Measurements from ENCODE around the gene CORT. TPM values are rescaled to one million over a fixed set of nuclear protein-coding genes. Genes with fewer than 3 reads are reported as not detected.

Gene CORT
- total and polyA plus RNA-seq, 10 of the 15 experiments (the other 5 are each of a cell fraction or from before 2014, with no cell fraction given): 0.09 to 0.49 (median 0.23) TPM; not detected in 1

GRCh38 chr1:10401281-10401680 lies 48.5 kb upstream of the CORT start:
- WGBS (ENCODE audit: insufficient coverage, insufficient replicate concordance, low lambda C conversion rate, missing lambda C conversion rate): 100% methylated on average over 1 of the region's 1 CpG
- FAIRE-seq: no peak
- Histone ChIP-seq H4K20me1 (ENCODE audit: control insufficient read depth, insufficient read depth) (no peaks in the 10 kb centered on the region), H3K9me3 (replicated peaks; ENCODE audit: control insufficient read depth, insufficient read depth, low read length) (no peaks in the 10 kb centered on the region), H3K4me3 (no peak overlapping the region), H3K27me3 (replicated peaks in 1 of 2; ENCODE audit: control insufficient read depth in 2 of 2, insufficient read depth in 2 of 2, low read length in 1 of 2) (no peaks in the 10 kb centered on the region), H3K27ac (ENCODE audit: control insufficient read depth, insufficient read depth) (no peak overlapping the region), H3K9ac (ENCODE audit: control insufficient read depth, insufficient read depth, low read length) (no peak overlapping the region), H3K4me2 (ENCODE audit: control insufficient read depth, insufficient read depth) (no peak overlapping the region), H3K79me2 (ENCODE audit: control insufficient read depth, insufficient read depth, low read length) (peaks cover 19% of the 10 kb centered on the region), H2AFZ (ENCODE audit: control insufficient read depth, low read depth, low read length) (no peak overlapping the region), H3K4me1 (ENCODE audit: control insufficient read depth, insufficient read depth, low read length) (peaks cover 6% of the 10 kb centered on the region), H3K36me3 (ENCODE audit: control insufficient read depth in 2 of 2, insufficient read depth in 2 of 2, low read length in 1 of 2) (peaks cover 2 to 20% of the 10 kb centered on the region in 2 experiments; a peak in 2 of 4 replicates)
- TF ChIP-seq IRF5 (IDR thresholded peaks at IDR 0.05; ENCODE audit: borderline replicate concordance): no peak
- TF ChIP-seq WRNIP1 (IDR thresholded peaks at IDR 0.05; ENCODE audit: borderline replicate concordance, low read depth, low read length): no peak
- no peak for TF ChIP-seq KDM1A (IDR thresholded peaks at IDR 0.05; ENCODE audit: borderline replicate concordance)
- TF ChIP-seq ATF7 (IDR thresholded peaks at IDR 0.05; ENCODE audit: low read depth): no peak
- no peak for TF ChIP-seq ZNF207 (IDR thresholded peaks at IDR 0.05; ENCODE audit: borderline replicate concordance)
- no peak for TF ChIP-seq RCOR1 (conservative IDR thresholded peaks at IDR 0.05; ENCODE audit: low read depth, low read length)
- TF ChIP-seq ZBTB4 (CRISPR knock-in tag; IDR thresholded peaks at IDR 0.05): no peak
- no peak for TF ChIP-seq BRCA1 (IDR thresholded peaks at IDR 0.05; ENCODE audit: low read depth, low read length)
- TF ChIP-seq ATF2 (IDR thresholded peaks at IDR 0.05; ENCODE audit: low read length): no peak
- no peak for TF ChIP-seq SP1 (IDR thresholded peaks at IDR 0.05; ENCODE audit: low read depth, low read length)
- POLR2A ChIA-PET: interaction anchor here (1.9 kb wide), 1 partner anchor 21 kb away, joined by 4 read pairs; no protein-coding TSS in a partner anchor
- no peak for ATAC-seq
- in situ Hi-C loops (cut with MboI): no loop called here
- DNase-seq (ENCODE audit: low read depth, low spot score): no peak
- BruUV-seq (replicated peaks): no TSS peak
- RAD21 ChIA-PET (ENCODE audit: unreplicated experiment): interaction anchor here (1.1 to 3.4 kb wide), 2 partner anchors 14 to 192 kb away, joined by 3 to 16 read pairs; partner anchors contain the start of gene KIF1B
- intact Hi-C loops (cut with micrococcal nuclease; ENCODE audit: unreplicated experiment): no loop called here
- SMC1A ChIA-PET (ENCODE audit: uncharacterized antibody, unreplicated experiment): interaction anchor here (0.6 to 2.0 kb wide), 5 partner anchors 13 to 464 kb away, joined by 3 to 6 read pairs (median 3); partner anchors contain the start of genes CENPS and KIF1B
- CTCF ChIA-PET: interaction anchor here (0.9 to 4.2 kb wide), 2 partner anchors 192 to 533 kb away, joined by 3 to 29 read pairs; partner anchors contain the start of gene KIF1B
